ENCODE results near the gene LPAR2. TPM values are rescaled to one million over a fixed set of nuclear protein-coding genes. Genes with fewer than 3 reads are reported as not detected.

LPAR2 gene
- total RNA-seq, 1 donor from 2014 or later, result 170 TPM

DNA sequence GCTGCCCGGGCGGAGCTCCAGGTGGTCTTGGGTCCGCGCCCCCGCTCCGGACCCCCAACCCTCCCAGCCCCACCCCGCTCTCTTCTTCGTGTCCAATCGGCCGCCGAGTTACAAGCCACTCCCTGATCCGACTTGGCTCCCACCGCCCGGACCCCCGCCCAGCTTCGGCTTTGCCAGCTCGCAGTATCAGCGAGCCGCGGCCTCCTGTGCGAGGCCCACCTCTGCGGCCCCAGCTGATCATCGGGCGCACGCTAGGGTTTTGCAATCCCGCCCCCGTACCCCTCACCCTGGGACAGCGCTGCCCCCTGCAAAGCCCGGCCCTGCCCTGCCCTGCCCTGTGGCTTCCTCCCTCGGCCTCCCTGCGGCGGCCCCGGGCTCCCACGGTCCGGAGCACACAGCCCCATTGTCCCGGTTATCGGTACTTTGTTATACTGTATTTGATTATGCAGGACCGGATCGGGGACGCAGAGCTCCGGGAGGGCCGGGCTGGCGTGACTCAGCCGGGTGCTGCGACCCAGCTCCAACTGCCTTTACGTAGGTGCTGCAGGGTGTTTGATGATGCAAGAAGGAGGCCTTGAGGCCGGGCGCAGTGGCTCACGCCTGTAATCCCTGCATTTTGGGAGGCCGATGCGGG lies 598 bp upstream of the LPAR2 start:
- H3K27ac Mint-ChIP-seq, result peak overlapping the region; percentile 98
- TF ChIP-seq, protein P1, sequence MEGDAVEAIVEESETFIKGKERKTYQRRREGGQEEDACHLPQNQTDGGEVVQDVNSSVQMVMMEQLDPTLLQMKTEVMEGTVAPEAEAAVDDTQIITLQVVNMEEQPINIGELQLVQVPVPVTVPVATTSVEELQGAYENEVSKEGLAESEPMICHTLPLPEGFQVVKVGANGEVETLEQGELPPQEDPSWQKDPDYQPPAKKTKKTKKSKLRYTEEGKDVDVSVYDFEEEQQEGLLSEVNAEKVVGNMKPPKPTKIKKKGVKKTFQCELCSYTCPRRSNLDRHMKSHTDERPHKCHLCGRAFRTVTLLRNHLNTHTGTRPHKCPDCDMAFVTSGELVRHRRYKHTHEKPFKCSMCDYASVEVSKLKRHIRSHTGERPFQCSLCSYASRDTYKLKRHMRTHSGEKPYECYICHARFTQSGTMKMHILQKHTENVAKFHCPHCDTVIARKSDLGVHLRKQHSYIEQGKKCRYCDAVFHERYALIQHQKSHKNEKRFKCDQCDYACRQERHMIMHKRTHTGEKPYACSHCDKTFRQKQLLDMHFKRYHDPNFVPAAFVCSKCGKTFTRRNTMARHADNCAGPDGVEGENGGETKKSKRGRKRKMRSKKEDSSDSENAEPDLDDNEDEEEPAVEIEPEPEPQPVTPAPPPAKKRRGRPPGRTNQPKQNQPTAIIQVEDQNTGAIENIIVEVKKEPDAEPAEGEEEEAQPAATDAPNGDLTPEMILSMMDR (IDR thresholded peaks at IDR 0.05; ENCODE audit: unreplicated experiment), result no peak
- peaks cover 22% of the 10 kb centered on the region for H3K36me3 Mint-ChIP-seq (ENCODE audit: insufficient read depth)
- peaks cover 17% of the 10 kb centered on the region for H3K4me1 Mint-ChIP-seq (ENCODE audit: low read depth)
- H3K9me3 Mint-ChIP-seq (ENCODE audit: low read depth), result no peaks in the 10 kb centered on the region
- H3K27me3 Mint-ChIP-seq, result no peaks in the 10 kb centered on the region
- DNase-seq (ENCODE audit: low spot score, unreplicated experiment), result peak; percentile 87
- H3K4me3 Mint-ChIP-seq (ENCODE audit: low read depth), result peak overlapping the region; percentile 79

DNA sequence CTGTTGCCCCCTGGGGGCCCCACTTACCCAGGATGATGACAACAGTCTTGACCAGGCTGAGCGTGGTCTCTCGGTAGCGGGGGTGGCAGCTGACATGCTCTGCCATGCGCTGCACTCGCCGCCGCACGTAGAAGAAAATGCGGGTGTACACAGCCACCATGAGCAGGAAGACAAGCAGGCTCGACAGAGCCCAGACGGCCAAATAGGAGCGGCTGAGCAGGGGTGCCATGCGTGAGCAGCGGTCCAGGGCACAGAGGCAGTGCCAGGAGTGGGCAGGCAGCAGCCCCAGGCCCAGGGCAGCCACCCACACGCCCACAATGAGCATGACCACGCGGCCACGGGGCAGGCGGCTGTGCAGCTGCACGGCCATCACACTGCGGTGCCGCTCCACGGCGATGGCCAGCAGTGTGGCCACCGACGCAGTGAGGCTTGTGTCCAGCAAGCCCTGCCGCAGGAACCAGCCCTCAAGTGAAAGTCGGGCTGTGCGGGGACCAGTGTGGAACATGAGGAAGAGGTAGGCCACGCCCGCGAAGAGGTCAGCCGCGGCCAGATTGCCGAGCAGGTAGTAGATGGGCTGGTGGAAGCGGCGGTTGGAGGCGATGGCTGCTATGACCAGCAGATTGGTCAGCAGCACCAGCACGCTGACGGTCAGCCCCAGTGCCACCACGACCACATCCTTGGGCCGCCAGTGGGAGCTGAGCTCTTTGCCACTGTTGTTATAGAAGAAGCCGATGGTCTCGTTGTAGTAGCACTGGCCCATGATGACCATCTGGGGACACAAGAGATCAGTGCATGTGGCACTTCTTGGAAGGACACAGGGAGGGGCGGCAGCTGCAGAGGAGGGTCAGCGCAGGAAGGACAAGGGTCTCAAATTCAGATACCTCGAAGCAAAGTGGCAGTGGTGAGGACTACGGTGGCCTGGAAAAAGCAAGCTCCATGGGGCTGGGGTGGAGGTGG lies 1.2 kb downstream of the LPAR2 start:
- Mint-ChIP-seq H3K9me3 (ENCODE audit: low read depth) (no peaks in the 10 kb centered on the region), H3K4me1 (ENCODE audit: low read depth) (peaks cover 17% of the 10 kb centered on the region), H3K36me3 (ENCODE audit: insufficient read depth) (peaks cover 21% of the 10 kb centered on the region), H3K4me3 (ENCODE audit: low read depth) (peak overlapping the region; percentile 86), H3K27ac (peak overlapping the region; percentile 96), H3K27me3 (no peaks in the 10 kb centered on the region)
- DNase-seq (ENCODE audit: low spot score, unreplicated experiment), result no peak
- TF ChIP-seq, protein P1 (IDR thresholded peaks at IDR 0.05; ENCODE audit: unreplicated experiment), result no peak

DNA sequence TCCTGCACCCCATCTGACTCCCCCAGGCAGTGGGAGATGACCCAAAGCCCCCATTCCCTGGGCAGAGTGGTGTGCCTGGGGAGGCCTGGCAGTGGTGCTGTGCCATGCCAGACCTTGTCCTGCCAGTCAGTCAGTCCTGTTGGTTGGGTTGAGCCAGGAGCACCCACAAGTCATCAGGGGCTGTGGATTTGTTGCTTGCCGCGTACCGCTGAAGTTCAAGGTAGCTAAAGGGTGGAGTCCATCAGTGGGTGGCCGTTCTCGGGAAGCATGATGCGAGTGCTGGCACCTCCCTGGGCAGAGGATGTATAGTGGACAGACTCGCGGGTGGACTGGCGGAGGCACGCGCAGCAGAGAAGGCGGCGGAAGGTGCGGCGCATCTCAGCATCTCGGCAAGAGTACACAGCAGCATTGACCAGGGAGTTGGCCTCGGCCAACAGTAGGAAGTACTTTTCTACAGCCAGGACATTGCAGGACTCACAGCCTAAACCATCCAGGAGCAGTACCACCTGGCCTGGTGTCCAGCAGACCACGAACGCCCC lies 3.9 kb downstream of the LPAR2 start:
- H3K36me3 Mint-ChIP-seq (ENCODE audit: insufficient read depth), result peaks cover 23% of the 10 kb centered on the region

DNA sequence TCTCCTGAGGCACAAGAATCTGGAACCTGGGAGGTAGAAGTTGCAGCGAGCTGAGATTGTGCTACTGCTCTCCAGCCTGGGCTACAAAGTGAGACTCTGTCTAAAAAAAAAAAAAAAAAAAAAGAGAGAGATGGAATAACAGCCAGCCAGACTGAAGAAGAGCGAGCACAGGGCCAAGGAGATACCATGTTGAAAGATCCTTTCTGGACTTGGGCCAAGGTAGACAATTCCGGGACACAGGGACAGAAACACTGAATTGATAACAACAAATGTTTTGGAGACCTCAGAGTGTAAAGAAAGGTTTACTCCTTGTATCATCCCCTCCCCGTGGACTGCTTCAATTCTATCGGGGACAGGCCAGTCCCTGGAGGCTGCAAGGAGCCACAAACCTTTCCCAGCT lies 4.6 kb downstream of the LPAR2 start:
- H3K27me3 Mint-ChIP-seq, result no peaks in the 10 kb centered on the region
- peaks cover 20% of the 10 kb centered on the region for H3K36me3 Mint-ChIP-seq (ENCODE audit: insufficient read depth)
- no peak for DNase-seq (ENCODE audit: low spot score, unreplicated experiment)
- peaks cover 25% of the 10 kb centered on the region for H3K4me1 Mint-ChIP-seq (ENCODE audit: low read depth)
- no peak overlapping the region for H3K4me3 Mint-ChIP-seq (ENCODE audit: low read depth)
- TF ChIP-seq, protein P1 (IDR thresholded peaks at IDR 0.05; ENCODE audit: unreplicated experiment), result no peak
- no peak overlapping the region for H3K27ac Mint-ChIP-seq
- no peaks in the 10 kb centered on the region for H3K9me3 Mint-ChIP-seq (ENCODE audit: low read depth)

More for the DNA sequence above, 3.9 kb downstream of the LPAR2 start:
- Mint-ChIP-seq H3K4me1 (ENCODE audit: low read depth) (peaks cover 23% of the 10 kb centered on the region), H3K9me3 (ENCODE audit: low read depth) (no peaks in the 10 kb centered on the region), H3K27me3 (no peaks in the 10 kb centered on the region), H3K4me3 (ENCODE audit: low read depth) (no peak overlapping the region), H3K27ac (no peak overlapping the region)
- no peak for DNase-seq (ENCODE audit: low spot score, unreplicated experiment)
- TF ChIP-seq, protein P1 (IDR thresholded peaks at IDR 0.05; ENCODE audit: unreplicated experiment), result no peak

DNA sequence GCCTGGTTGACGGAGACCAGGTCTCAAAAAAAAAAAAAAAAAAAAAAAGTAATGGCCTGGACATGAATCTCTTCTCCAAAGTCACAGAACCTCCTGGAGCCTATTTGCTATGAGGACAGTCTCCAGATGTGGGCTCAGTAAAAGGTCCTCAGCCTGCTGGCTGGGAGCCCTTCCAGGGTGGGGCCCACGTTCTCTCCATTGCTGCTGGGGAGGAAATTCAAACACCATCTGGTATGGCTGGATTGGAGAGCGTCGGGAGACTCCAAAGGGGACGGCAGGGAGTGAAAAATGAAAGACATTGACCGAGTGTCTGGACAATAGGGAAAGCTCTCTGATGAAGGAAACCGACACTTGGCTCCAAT lies 8.2 kb downstream of the LPAR2 start:
- peaks cover 11% of the 10 kb centered on the region for H3K4me1 Mint-ChIP-seq (ENCODE audit: low read depth)
- H3K9me3 Mint-ChIP-seq (ENCODE audit: low read depth), result no peaks in the 10 kb centered on the region
- TF ChIP-seq, protein P1 (IDR thresholded peaks at IDR 0.05; ENCODE audit: unreplicated experiment), result no peak
- peaks cover 16% of the 10 kb centered on the region for H3K36me3 Mint-ChIP-seq (ENCODE audit: insufficient read depth)
- no peak for DNase-seq (ENCODE audit: low spot score, unreplicated experiment)
- H3K27ac Mint-ChIP-seq, result no peak overlapping the region
- peaks cover 10% of the 10 kb centered on the region for H3K27me3 Mint-ChIP-seq
- H3K4me3 Mint-ChIP-seq (ENCODE audit: low read depth), result no peak overlapping the region
